Measurements from ENCODE around the gene PHPT1. TPM values are rescaled to one million over a fixed set of nuclear protein-coding genes. Genes with fewer than 3 reads are reported as not detected.

PHPT1 gene
- total RNA-seq, 2 experiments from 2014 or later: 13.6 to 17.8 TPM

GRCh38 chr9:136857581-136858412 is 8.6 kb downstream of the PHPT1 start:
- H3K4me3 Mint-ChIP-seq: no peak overlapping the region
- DNase-seq: peak in 2 of 14 experiments; percentile 0 to 33

GRCh38 chr9:136858452-136858843 is 9.2 kb downstream of the PHPT1 start:
- Histone ChIP-seq H3K4me3 (ENCODE audit: low read length) (no peak overlapping the region), H3K27ac (ENCODE audit: low read depth in 1 of 2, low read length in 2 of 2) (no peak overlapping the region), H3K4me1 (ENCODE audit: insufficient read depth, low read length) (no peaks in the 10 kb centered on the region), H3K27me3 (ENCODE audit: control insufficient read depth in 1 of 2, insufficient read depth in 2 of 2, low read length in 2 of 2) (no peaks in the 10 kb centered on the region), H3K9me3 (ENCODE audit: control insufficient read depth in 1 of 2, insufficient read depth in 1 of 2, low read length in 2 of 2) (no peaks in the 10 kb centered on the region), H3K36me3 (ENCODE audit: insufficient read depth, low read length) (peaks cover 24% of the 10 kb centered on the region)
- ChIA-PET POLR2A (no interaction called here), CTCF (no interaction called here)
- Mint-ChIP-seq H3K4me1 (ENCODE audit: low read depth) (no peaks in the 10 kb centered on the region), H3K9me3 (no peaks in the 10 kb centered on the region), H3K27ac (no peak overlapping the region), H3K4me3 (no peak overlapping the region), H3K27me3 (no peaks in the 10 kb centered on the region), H3K36me3 (ENCODE audit: low read depth) (peaks cover 13% of the 10 kb centered on the region)
- ATAC-seq (ENCODE audit: poor library complexity) (no peak), DNase-seq (peak in 1 of 14 experiments; percentile 22)
- intact Hi-C loops (cut with DNase I, micrococcal nuclease): no loop called here
- no peak for TF ChIP-seq CTCF (IDR thresholded peaks at IDR 0.05)

More at GRCh38 chr9:136857581-136858412, 8.6 kb downstream of the PHPT1 start:
- Mint-ChIP-seq H3K27ac (no peak overlapping the region), H3K36me3 (ENCODE audit: low read depth) (peaks cover 6% of the 10 kb centered on the region), H3K27me3 (no peaks in the 10 kb centered on the region), H3K4me1 (ENCODE audit: low read depth) (no peaks in the 10 kb centered on the region), H3K9me3 (no peaks in the 10 kb centered on the region)
- no peak for TF ChIP-seq CTCF (IDR thresholded peaks at IDR 0.05)
- no peaks in the 10 kb centered on the region for H3K4me1 ChIP-seq (ENCODE audit: insufficient read depth, low read length)
- CTCF ChIA-PET: no interaction called here
- H3K4me3 ChIP-seq (ENCODE audit: low read length): no peak overlapping the region
- POLR2A ChIA-PET: no interaction called here
- H3K27me3 ChIP-seq (ENCODE audit: control insufficient read depth in 1 of 2, insufficient read depth in 2 of 2, low read length in 2 of 2): no peaks in the 10 kb centered on the region
- H3K9me3 ChIP-seq (ENCODE audit: control insufficient read depth in 1 of 2, insufficient read depth in 1 of 2, low read length in 2 of 2): no peaks in the 10 kb centered on the region
- no peak overlapping the region for H3K27ac ChIP-seq (ENCODE audit: low read depth in 1 of 2, low read length in 2 of 2)
- H3K36me3 ChIP-seq (ENCODE audit: insufficient read depth, low read length): peaks cover 17% of the 10 kb centered on the region
- ATAC-seq (ENCODE audit: poor library complexity): no peak
- intact Hi-C loops (cut with DNase I, micrococcal nuclease): no loop called here

GRCh38 chr9:136858844-136859757 is 9.9 kb downstream of the PHPT1 start:
- H3K4me3 ChIP-seq (ENCODE audit: low read length): no peak overlapping the region
- peaks cover 19% of the 10 kb centered on the region for H3K36me3 Mint-ChIP-seq (ENCODE audit: low read depth)
- no peak overlapping the region for H3K27ac ChIP-seq (ENCODE audit: low read depth in 1 of 2, low read length in 2 of 2)
- ATAC-seq (ENCODE audit: poor library complexity) (no peak), DNase-seq (peak in 2 of 14 experiments; percentile 0 to 12)
- TF ChIP-seq CTCF (IDR thresholded peaks at IDR 0.05): no peak
- peaks cover 30% of the 10 kb centered on the region for H3K36me3 ChIP-seq (ENCODE audit: insufficient read depth, low read length)
- ChIA-PET POLR2A (no interaction called here), CTCF (no interaction called here)
- no peaks in the 10 kb centered on the region for H3K9me3 Mint-ChIP-seq
- H3K4me3 Mint-ChIP-seq: no peak overlapping the region
- no peaks in the 10 kb centered on the region for H3K27me3 ChIP-seq (ENCODE audit: control insufficient read depth in 1 of 2, insufficient read depth in 2 of 2, low read length in 2 of 2)
- H3K27ac Mint-ChIP-seq: no peak overlapping the region
- H3K27me3 Mint-ChIP-seq: no peaks in the 10 kb centered on the region
- peaks cover 5% of the 10 kb centered on the region for H3K4me1 Mint-ChIP-seq (ENCODE audit: low read depth)
- H3K4me1 ChIP-seq (ENCODE audit: insufficient read depth, low read length): peaks cover 4% of the 10 kb centered on the region
- intact Hi-C loops (cut with DNase I, micrococcal nuclease): no loop called here
- no peaks in the 10 kb centered on the region for H3K9me3 ChIP-seq (ENCODE audit: control insufficient read depth in 1 of 2, insufficient read depth in 1 of 2, low read length in 2 of 2)

All from CD4-positive, alpha-beta T cell (primary cell).